ENCODE measurements around the gene FBXO2. TPM values are rescaled to one million over a fixed set of nuclear protein-coding genes. Genes with fewer than 3 reads are reported as not detected.

FBXO2 gene
- total RNA-seq, 4 donors from 2014 or later, result 0.59 to 7.2 (median 4.2) TPM

- no peak overlapping the region for H3K4me3 ChIP-seq
- H3K27me3 ChIP-seq, result peaks cover 0 to 5% of the 10 kb centered on the region in 2 donors
- no peaks in the 10 kb centered on the region for H3K9me3 ChIP-seq
- no peak for DNase-seq
- H3K27ac ChIP-seq, result no peak overlapping the region
- intact Hi-C loops (cut with DNase I; ENCODE audit: low total_unique reads), result no loop called here
- H3K4me1 ChIP-seq, result no peaks in the 10 kb centered on the region
- no peaks in the 10 kb centered on the region for H3K36me3 ChIP-seq
- TF ChIP-seq, protein P1, sequence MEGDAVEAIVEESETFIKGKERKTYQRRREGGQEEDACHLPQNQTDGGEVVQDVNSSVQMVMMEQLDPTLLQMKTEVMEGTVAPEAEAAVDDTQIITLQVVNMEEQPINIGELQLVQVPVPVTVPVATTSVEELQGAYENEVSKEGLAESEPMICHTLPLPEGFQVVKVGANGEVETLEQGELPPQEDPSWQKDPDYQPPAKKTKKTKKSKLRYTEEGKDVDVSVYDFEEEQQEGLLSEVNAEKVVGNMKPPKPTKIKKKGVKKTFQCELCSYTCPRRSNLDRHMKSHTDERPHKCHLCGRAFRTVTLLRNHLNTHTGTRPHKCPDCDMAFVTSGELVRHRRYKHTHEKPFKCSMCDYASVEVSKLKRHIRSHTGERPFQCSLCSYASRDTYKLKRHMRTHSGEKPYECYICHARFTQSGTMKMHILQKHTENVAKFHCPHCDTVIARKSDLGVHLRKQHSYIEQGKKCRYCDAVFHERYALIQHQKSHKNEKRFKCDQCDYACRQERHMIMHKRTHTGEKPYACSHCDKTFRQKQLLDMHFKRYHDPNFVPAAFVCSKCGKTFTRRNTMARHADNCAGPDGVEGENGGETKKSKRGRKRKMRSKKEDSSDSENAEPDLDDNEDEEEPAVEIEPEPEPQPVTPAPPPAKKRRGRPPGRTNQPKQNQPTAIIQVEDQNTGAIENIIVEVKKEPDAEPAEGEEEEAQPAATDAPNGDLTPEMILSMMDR (IDR thresholded peaks at IDR 0.05), result no peak
- no peak for TF ChIP-seq POLR2A (IDR thresholded peaks at IDR 0.05)
Observed at GRCh38 chr1:11700601-11701467, 46.6 kb upstream of the FBXO2 start.

DNA sequence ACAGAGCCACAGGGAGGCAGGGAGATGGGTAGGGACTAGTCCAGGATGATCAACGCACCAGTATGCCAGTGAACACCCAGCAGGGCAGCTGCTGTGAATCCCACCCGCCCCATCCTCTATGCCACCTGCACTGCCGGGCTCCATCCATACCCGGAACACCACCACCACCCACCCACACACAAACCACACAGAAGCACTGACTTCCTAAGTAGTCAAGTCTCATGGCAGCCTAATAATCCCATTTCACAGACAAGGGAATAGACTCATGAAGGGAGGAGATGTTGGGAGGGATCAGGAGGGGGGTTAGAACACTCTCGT, 43.6 kb upstream of the FBXO2 start:
- no peaks in the 10 kb centered on the region for H3K36me3 ChIP-seq
- TF ChIP-seq, protein P1 (IDR thresholded peaks at IDR 0.05), result no peak
- no peak for TF ChIP-seq POLR2A (IDR thresholded peaks at IDR 0.05)
- DNase-seq, result no peak
- intact Hi-C loops (cut with DNase I; ENCODE audit: low total_unique reads), result no loop called here
- H3K4me1 ChIP-seq, result no peaks in the 10 kb centered on the region
- peaks cover 0 to 5% of the 10 kb centered on the region in 2 donors for H3K27me3 ChIP-seq
- no peak overlapping the region for H3K4me3 ChIP-seq
- H3K9me3 ChIP-seq, result no peaks in the 10 kb centered on the region
- H3K27ac ChIP-seq, result no peak overlapping the region

DNA sequence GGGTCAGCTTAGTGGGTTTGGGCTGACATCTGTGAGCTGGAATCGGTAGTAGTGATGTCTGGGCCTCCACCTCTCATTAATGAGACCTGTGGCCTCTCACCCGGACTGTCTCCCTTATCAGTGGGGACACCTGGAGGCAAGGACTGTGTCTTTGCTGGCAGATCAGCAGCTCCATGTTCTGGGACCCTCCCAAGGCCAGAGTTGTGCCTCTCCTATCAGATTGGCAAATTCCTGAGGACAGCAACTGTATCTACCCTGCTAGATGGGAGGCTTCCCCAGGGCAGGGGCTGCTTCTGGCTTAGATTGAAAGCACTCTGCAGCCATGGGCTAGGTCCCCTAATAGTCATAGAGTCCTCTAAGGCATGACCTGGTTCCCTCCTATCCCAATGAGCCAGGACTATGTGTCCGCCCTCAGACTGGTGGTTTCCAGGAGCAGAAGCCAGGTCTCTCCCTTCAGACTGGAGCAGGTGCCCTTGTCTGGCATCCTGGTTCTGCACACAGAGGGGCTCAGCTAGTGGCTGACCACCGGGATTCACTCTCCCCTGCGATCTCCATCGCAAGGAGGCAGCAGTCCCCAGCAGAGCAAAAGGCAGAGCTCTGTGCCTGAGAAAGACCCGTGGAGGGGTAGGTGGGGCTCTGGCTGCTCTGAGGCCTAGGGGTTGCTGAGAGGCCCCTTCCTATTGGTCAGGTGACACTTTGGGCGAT, 43.1 kb upstream of the FBXO2 start:
- Histone ChIP-seq H3K9me3 (no peaks in the 10 kb centered on the region), H3K4me3 (no peak overlapping the region), H3K27me3 (peaks cover 0 to 5% of the 10 kb centered on the region in 2 donors), H3K36me3 (no peaks in the 10 kb centered on the region), H3K4me1 (no peaks in the 10 kb centered on the region), H3K27ac (no peak overlapping the region)
- TF ChIP-seq POLR2A (IDR thresholded peaks at IDR 0.05), result no peak
- TF ChIP-seq, protein P1 (IDR thresholded peaks at IDR 0.05), result no peak
- DNase-seq, result no peak
- intact Hi-C loops (cut with DNase I; ENCODE audit: low total_unique reads), result no loop called here

DNA sequence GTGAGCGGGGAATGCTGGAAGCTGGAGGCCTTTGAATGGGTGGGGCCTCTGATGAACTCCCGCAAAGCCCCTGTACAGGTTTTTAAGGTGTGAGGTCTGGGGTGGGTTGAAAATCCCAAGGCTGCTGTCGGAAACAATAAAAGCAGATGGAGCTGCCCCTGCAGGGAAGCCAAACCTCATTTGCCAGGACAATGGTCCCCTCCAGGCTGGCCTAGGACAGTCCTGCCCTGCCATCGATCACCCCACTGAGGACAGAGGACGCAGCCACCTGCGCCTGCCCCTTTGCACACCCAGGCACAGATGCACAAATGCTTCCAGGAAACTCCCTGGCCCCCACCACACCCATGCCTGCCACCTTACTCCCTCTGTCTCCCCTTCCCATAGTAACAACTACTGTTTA, 41.6 kb upstream of the FBXO2 start:
- no peak for DNase-seq
- no peak overlapping the region for H3K27ac ChIP-seq
- H3K9me3 ChIP-seq, result no peaks in the 10 kb centered on the region
- H3K4me3 ChIP-seq, result no peak overlapping the region
- H3K4me1 ChIP-seq, result peaks cover 0 to 10% of the 10 kb centered on the region in 2 donors
- no peaks in the 10 kb centered on the region for H3K36me3 ChIP-seq
- peaks cover 0 to 3% of the 10 kb centered on the region in 2 donors for H3K27me3 ChIP-seq
- intact Hi-C loops (cut with DNase I; ENCODE audit: low total_unique reads), result no loop called here
- TF ChIP-seq, protein P1 (IDR thresholded peaks at IDR 0.05), result no peak
- no peak for TF ChIP-seq POLR2A (IDR thresholded peaks at IDR 0.05)

- Histone ChIP-seq H3K36me3 (no peaks in the 10 kb centered on the region), H3K27me3 (peaks cover 0 to 11% of the 10 kb centered on the region in 2 donors), H3K27ac (no peak overlapping the region), H3K9me3 (no peaks in the 10 kb centered on the region), H3K4me1 (peaks cover 0 to 17% of the 10 kb centered on the region in 2 donors), H3K4me3 (no peak overlapping the region)
- no peak for DNase-seq
- TF ChIP-seq, protein P1 (IDR thresholded peaks at IDR 0.05), result no peak
- TF ChIP-seq POLR2A (IDR thresholded peaks at IDR 0.05), result no peak
- intact Hi-C loops (cut with DNase I; ENCODE audit: low total_unique reads), result no loop called here
Observed at GRCh38 chr1:11693917-11694316, 39.7 kb upstream of the FBXO2 start.
